Upper lobe of right lung (tissue), 1 donor: Measurements from ENCODE around the gene ROPN1. TPM values are rescaled to one million over a fixed set of nuclear protein-coding genes. Genes with fewer than 3 reads are reported as not detected.

Experiments used
- ATAC-seq: fragments of 200-7000 bp; cut with Tn5 transposase; one replicate; pipeline ENCODE4 v1.9.1; 2020; ENCODE audit warnings: mild to moderate bottlenecking, moderate library complexity
- DNase-seq: peaks from one replicate; pipeline ENCODE4 v3.0.0-alpha.2; 2020
- H3K27ac ChIP-seq: fragments of 200-600 bp; one replicate; pipeline ENCODE4 v1.8.0; 2022
- H3K27me3 ChIP-seq: fragments of 200-600 bp; one replicate; pipeline ENCODE4 v1.8.0; 2022; ENCODE audit warnings: mild to moderate bottlenecking
- H3K36me3 ChIP-seq: fragments of 200-600 bp; one replicate; pipeline ENCODE4 v1.8.0; 2022
- H3K4me1 ChIP-seq: fragments of 200-600 bp; one replicate; pipeline ENCODE4 v1.8.0; 2022
- H3K4me3 ChIP-seq: fragments of 200-600 bp; one replicate; pipeline ENCODE4 v1.8.0; 2022; ENCODE audit warnings: mild to moderate bottlenecking
- H3K9me3 ChIP-seq: fragments of 200-600 bp; one replicate; pipeline ENCODE4 v1.8.0; 2022
- CTCF ChIP-seq: fragments of 200-600 bp; IDR thresholded peaks from one replicate; pipeline ENCODE4 v1.8.0; 2022; ENCODE audit warnings: antibody characterized with exemption
- intact Hi-C: fragments of 100-400 bp; cut with DNase I; formaldehyde crosslinking; loops from one replicate; pipeline ENCODE4 v1.11.0; 2022
- total RNA-seq: library from RNA; stranded (reverse); fragmentation: NEBNext Ultra II Directional; extraction: Animal tissue kit (Norgen Biotek cat#: 25700); gene quantifications from one replicate; pipeline ENCODE4 v1.2.1, GENCODE V29; 2021
- donor health status: DM: no; HTN: yes; CAD: no; lungs with severe emphysema.

The ROPN1 gene
- total RNA-seq, 1 donor from 2014 or later, result not detected

GRCh38 chr3:123936400-123936799 is 55.5 kb downstream of the ROPN1 start:
- no peak overlapping the region for H3K27ac ChIP-seq
- no peaks in the 10 kb centered on the region for H3K27me3 ChIP-seq
- no peaks in the 10 kb centered on the region for H3K9me3 ChIP-seq
- peaks cover 5% of the 10 kb centered on the region for H3K36me3 ChIP-seq
- no peak for DNase-seq
- ATAC-seq, result no peak
- intact Hi-C loops, result no loop called here
- TF ChIP-seq CTCF, result no peak
- no peaks in the 10 kb centered on the region for H3K4me1 ChIP-seq
- H3K4me3 ChIP-seq, result no peak overlapping the region

GRCh38 chr3:123935830-123936229 is 56.1 kb downstream of the ROPN1 start:
- no peak for ATAC-seq
- H3K4me1 ChIP-seq, result no peaks in the 10 kb centered on the region
- intact Hi-C loops, result no loop called here
- no peak for DNase-seq
- no peaks in the 10 kb centered on the region for H3K9me3 ChIP-seq
- TF ChIP-seq CTCF, result no peak
- no peak overlapping the region for H3K4me3 ChIP-seq
- H3K27me3 ChIP-seq, result no peaks in the 10 kb centered on the region
- H3K27ac ChIP-seq, result no peak overlapping the region
- peaks cover 8% of the 10 kb centered on the region for H3K36me3 ChIP-seq

GRCh38 chr3:123934250-123934649 is 57.7 kb downstream of the ROPN1 start:
- no peaks in the 10 kb centered on the region for H3K9me3 ChIP-seq
- no peak overlapping the region for H3K27ac ChIP-seq
- ATAC-seq (no peak), DNase-seq (no peak)
- no peak overlapping the region for H3K4me3 ChIP-seq
- H3K36me3 ChIP-seq, result peaks cover 22% of the 10 kb centered on the region
- no peak for TF ChIP-seq CTCF
- intact Hi-C loops, result no loop called here
- no peaks in the 10 kb centered on the region for H3K27me3 ChIP-seq
- H3K4me1 ChIP-seq, result no peaks in the 10 kb centered on the region

GRCh38 chr3:123930445-123930844 is 61.5 kb downstream of the ROPN1 start:
- DNase-seq (no peak), ATAC-seq (no peak)
- H3K4me3 ChIP-seq, result no peak overlapping the region
- no peaks in the 10 kb centered on the region for H3K4me1 ChIP-seq
- peaks cover 24% of the 10 kb centered on the region for H3K36me3 ChIP-seq
- no peaks in the 10 kb centered on the region for H3K9me3 ChIP-seq
- no peaks in the 10 kb centered on the region for H3K27me3 ChIP-seq
- no peak overlapping the region for H3K27ac ChIP-seq
- intact Hi-C loops, result no loop called here
- no peak for TF ChIP-seq CTCF

GRCh38 chr3:123929325-123929724 is 62.6 kb downstream of the ROPN1 start:
- Histone ChIP-seq H3K27me3 (no peaks in the 10 kb centered on the region), H3K9me3 (no peaks in the 10 kb centered on the region), H3K36me3 (peaks cover 24% of the 10 kb centered on the region), H3K27ac (no peak overlapping the region), H3K4me3 (no peak overlapping the region), H3K4me1 (no peaks in the 10 kb centered on the region)
- intact Hi-C loops, result no loop called here
- DNase-seq, result no peak
- ATAC-seq, result no peak
- TF ChIP-seq CTCF, result no peak

GRCh38 chr3:123926396-123926795 is 65.5 kb downstream of the ROPN1 start:
- TF ChIP-seq CTCF, result no peak
- H3K4me1 ChIP-seq, result no peaks in the 10 kb centered on the region
- H3K27ac ChIP-seq, result no peak overlapping the region
- intact Hi-C loops, result no loop called here
- no peak overlapping the region for H3K4me3 ChIP-seq
- ATAC-seq (no peak), DNase-seq (no peak)
- no peaks in the 10 kb centered on the region for H3K9me3 ChIP-seq
- H3K27me3 ChIP-seq, result no peaks in the 10 kb centered on the region
- H3K36me3 ChIP-seq, result peaks cover 24% of the 10 kb centered on the region
